ENCODE data around the gene SCRN2.

The SCRN2 gene

DNA sequence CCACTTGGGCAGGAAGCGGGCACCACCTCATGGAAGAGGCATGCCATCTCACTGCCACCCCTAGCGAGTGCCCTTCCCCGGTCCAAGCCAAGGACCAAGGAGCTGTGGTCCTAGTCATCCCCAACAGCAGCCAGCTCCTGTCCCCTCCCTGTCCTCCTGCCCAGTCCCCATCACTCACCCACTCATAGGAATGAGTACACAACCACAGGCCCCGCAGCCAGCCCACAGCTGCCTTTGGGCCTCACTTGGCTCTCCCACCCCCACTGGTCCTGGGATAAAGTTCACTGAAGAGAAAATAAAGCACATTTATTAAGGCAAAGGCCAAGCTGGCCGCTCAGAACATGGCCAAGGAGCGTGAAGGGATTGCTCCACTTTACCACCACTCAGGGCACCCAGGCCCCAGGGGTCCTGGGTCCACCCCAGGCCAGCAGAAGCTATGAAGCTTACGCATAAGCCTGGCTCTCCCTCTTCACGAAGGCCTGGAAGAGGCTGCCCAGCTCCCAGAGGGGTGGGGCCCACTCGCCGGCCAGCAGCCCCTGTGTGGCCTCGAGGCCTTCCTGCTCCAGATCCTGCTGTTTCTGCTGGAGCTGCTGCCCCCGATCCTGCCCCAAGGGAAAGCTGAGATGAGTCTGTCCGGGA is 3.6 kb downstream of the SCRN2 start:
- Histone ChIP-seq H3K4me3 (ENCODE audit: low read depth in 1 of 2, low read length in 2 of 2) (no peak overlapping the region), H3K27me3 (ENCODE audit: control insufficient read depth in 1 of 2, insufficient read depth in 2 of 2, low read length in 2 of 2) (no peaks in the 10 kb centered on the region), H3K9ac (ENCODE audit: low read depth in 1 of 2, low read length in 2 of 2) (no peak overlapping the region), H3K9me3 (ENCODE audit: control insufficient read depth in 1 of 2, low read length in 2 of 2) (no peaks in the 10 kb centered on the region), H3K27ac (ENCODE audit: low read depth, low read length) (no peak overlapping the region), H3K36me3 (ENCODE audit: control insufficient read depth in 1 of 2, insufficient read depth in 2 of 2, low read length in 2 of 2) (peaks cover 16 to 34% of the 10 kb centered on the region in 2 donors), H3K4me1 (ENCODE audit: control insufficient read depth in 1 of 2, insufficient read depth in 2 of 2, low read length in 2 of 2) (peaks cover 25 to 35% of the 10 kb centered on the region in 2 donors)

DNA sequence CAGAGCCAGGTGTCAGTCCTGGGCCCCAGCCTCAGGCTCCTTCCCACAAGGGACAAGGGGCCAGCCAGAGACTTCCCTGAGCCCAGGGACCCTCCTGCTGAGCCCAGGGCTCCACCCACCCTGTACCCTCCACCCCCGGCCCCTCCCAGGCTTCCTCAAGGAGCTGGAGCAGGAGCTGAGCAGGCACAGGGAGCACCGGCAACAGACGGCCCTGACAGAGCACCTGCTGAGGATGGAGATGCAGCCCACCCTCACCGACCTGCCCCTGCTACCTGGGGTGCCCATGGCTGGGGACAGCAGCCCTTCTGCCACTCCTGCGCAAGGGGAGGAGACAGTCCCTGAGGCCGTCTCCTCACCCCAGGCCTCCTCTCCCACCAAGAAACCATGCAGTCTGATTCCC is 4.5 kb downstream of the SCRN2 start:
- Histone ChIP-seq H3K4me3 (ENCODE audit: low read depth in 1 of 2, low read length in 2 of 2) (no peak overlapping the region), H3K9me3 (ENCODE audit: control insufficient read depth in 1 of 2, low read length in 2 of 2) (no peaks in the 10 kb centered on the region), H3K4me1 (ENCODE audit: control insufficient read depth in 1 of 2, insufficient read depth in 2 of 2, low read length in 2 of 2) (peaks cover 26 to 36% of the 10 kb centered on the region in 2 donors), H3K36me3 (ENCODE audit: control insufficient read depth in 1 of 2, insufficient read depth in 2 of 2, low read length in 2 of 2) (peaks cover 16 to 34% of the 10 kb centered on the region in 2 donors), H3K27me3 (ENCODE audit: control insufficient read depth in 1 of 2, insufficient read depth in 2 of 2, low read length in 2 of 2) (no peaks in the 10 kb centered on the region), H3K27ac (ENCODE audit: low read depth, low read length) (no peak overlapping the region), H3K9ac (ENCODE audit: low read depth in 1 of 2, low read length in 2 of 2) (no peak overlapping the region)

DNA sequence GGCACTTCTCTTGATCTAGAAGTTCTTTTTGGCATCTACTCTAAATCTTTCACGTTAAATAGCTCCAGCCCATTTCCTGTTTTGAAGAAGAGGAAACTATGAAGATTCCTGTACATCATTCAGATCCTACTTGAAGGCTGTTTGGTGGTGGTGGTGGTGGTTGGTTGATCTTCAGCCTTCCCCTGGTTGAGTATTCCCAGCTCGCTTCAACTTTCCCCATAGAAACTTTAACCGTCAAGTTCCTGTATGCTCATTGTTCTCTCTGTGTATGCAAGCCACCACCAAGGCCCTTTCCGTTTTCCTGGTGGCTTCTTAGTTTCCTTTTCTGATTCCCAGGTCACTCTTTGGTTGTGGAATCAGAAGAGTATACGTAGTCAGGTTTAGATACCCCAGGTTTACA is 6.3 kb downstream of the SCRN2 start:
- no peak overlapping the region for H3K4me3 ChIP-seq (ENCODE audit: low read depth in 1 of 2, low read length in 2 of 2)
- H3K27ac ChIP-seq (ENCODE audit: low read depth, low read length) = no peak overlapping the region
- H3K27me3 ChIP-seq (ENCODE audit: control insufficient read depth in 1 of 2, insufficient read depth in 2 of 2, low read length in 2 of 2) = no peaks in the 10 kb centered on the region
- H3K4me1 ChIP-seq (ENCODE audit: control insufficient read depth in 1 of 2, insufficient read depth in 2 of 2, low read length in 2 of 2) = peaks cover 25 to 34% of the 10 kb centered on the region in 2 donors
- no peak overlapping the region for H3K9ac ChIP-seq (ENCODE audit: low read depth in 1 of 2, low read length in 2 of 2)
- H3K36me3 ChIP-seq (ENCODE audit: control insufficient read depth in 1 of 2, insufficient read depth in 2 of 2, low read length in 2 of 2) = peaks cover 16 to 34% of the 10 kb centered on the region in 2 donors
- no peaks in the 10 kb centered on the region for H3K9me3 ChIP-seq (ENCODE audit: control insufficient read depth in 1 of 2, low read length in 2 of 2)

DNA sequence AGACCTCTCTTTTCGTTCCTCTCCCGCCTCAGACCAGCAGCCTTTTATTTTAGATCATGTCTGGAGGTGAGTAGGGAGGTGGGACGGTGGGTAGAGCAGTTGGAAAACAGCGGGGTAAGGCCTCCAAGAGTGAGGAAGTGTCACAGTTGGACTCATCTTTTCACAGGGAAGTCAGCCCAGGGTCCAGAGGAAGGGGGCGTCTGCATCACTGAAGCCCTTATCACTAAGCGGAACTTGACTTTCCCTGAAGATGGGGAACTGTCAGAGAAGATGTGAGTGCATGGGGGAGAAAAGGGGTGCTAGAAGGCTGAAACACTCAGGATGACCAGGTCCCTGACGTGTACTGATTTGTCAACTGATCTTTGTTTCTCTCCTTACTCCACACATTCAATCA is 9.1 kb downstream of the SCRN2 start:
- H3K27me3 ChIP-seq (ENCODE audit: control insufficient read depth in 1 of 2, insufficient read depth in 2 of 2, low read length in 2 of 2) = no peaks in the 10 kb centered on the region
- no peak overlapping the region for H3K27ac ChIP-seq (ENCODE audit: low read depth, low read length)

DNA sequence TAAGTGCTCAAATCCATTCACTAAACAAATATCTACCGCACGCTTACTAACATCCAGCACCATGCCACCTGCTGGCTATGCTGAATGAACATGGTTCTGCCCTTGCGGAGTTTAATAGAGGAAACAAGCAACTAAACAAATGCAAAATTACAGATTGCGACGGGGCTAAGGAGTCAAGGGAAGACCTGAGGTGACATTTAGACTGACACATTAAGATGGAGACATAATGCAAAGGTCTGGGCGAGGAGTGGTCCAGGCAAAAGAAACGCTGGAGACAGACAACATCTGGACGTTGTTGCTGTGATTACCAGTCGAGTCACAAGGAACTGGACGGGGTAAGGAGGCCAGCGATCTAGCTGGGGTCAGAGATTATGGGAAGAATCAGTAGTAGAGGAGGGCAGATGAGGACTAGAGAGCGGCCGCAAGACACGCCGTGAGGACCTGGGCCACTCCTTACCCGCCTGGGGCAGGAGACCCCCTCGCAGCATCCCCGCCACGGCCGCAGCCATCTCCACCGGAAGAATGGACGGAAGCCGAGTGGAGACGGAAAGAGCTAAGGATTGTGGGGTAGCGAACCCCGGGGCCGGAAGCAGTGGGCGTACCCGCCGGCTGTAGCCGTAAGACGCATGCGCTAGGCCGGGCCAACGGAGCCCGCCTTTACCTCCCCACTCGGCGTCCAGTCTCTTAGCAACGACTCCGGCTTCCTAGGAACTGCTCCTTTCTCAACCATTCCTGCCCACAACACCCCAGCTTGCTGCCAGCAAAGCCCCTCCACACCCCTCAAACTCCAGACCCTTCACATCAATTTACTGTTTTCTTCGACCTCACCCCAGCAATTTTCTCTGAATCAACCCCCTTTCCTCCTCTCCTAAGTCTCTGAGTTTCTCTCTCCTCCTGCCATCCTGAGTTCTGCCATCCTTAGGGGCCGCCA is 9.8 kb downstream of the SCRN2 start, which contains the start of the genes LRRC46 and MRPL10:
Gene LRRC46 (plus strand): TSS at position 668 of the 931 bp plus-strand sequence. CDS start 320 bp downstream, outside the sequence.
Gene MRPL10 (minus strand): TSS at position 539 of the 931 bp plus-strand sequence. CDS start 30 bp downstream, at position 509.
- H3K4me3 ChIP-seq (ENCODE audit: low read depth in 1 of 2, low read length in 2 of 2) = peak within 1 kb of the TSS; percentile 86 to 97
- peaks cover 19 to 29% of the 10 kb centered on the region in 2 donors for H3K36me3 ChIP-seq (ENCODE audit: control insufficient read depth in 1 of 2, insufficient read depth in 2 of 2, low read length in 2 of 2)
- H3K27ac ChIP-seq (ENCODE audit: low read depth, low read length) = peak within 1 kb of the TSS; percentile 27
- no peaks in the 10 kb centered on the region for H3K27me3 ChIP-seq (ENCODE audit: control insufficient read depth in 1 of 2, insufficient read depth in 2 of 2, low read length in 2 of 2)
- peaks cover 20 to 33% of the 10 kb centered on the region in 2 donors for H3K4me1 ChIP-seq (ENCODE audit: control insufficient read depth in 1 of 2, insufficient read depth in 2 of 2, low read length in 2 of 2)
- H3K9me3 ChIP-seq (ENCODE audit: control insufficient read depth in 1 of 2, low read length in 2 of 2) = no peaks in the 10 kb centered on the region
- peak within 1 kb of the TSS; percentile 70 to 73 for H3K9ac ChIP-seq (ENCODE audit: low read depth in 1 of 2, low read length in 2 of 2)

More for the DNA sequence above, 9.1 kb downstream of the SCRN2 start:
- Histone ChIP-seq H3K9me3 (ENCODE audit: control insufficient read depth in 1 of 2, low read length in 2 of 2) (no peaks in the 10 kb centered on the region), H3K36me3 (ENCODE audit: control insufficient read depth in 1 of 2, insufficient read depth in 2 of 2, low read length in 2 of 2) (peaks cover 13 to 28% of the 10 kb centered on the region in 2 donors), H3K9ac (ENCODE audit: low read depth in 1 of 2, low read length in 2 of 2) (peak overlapping the region; percentile 70), H3K4me1 (ENCODE audit: control insufficient read depth in 1 of 2, insufficient read depth in 2 of 2, low read length in 2 of 2) (peaks cover 20 to 33% of the 10 kb centered on the region in 2 donors), H3K4me3 (ENCODE audit: low read depth in 1 of 2, low read length in 2 of 2) (peak overlapping the region; percentile 86 to 97)

DNA sequence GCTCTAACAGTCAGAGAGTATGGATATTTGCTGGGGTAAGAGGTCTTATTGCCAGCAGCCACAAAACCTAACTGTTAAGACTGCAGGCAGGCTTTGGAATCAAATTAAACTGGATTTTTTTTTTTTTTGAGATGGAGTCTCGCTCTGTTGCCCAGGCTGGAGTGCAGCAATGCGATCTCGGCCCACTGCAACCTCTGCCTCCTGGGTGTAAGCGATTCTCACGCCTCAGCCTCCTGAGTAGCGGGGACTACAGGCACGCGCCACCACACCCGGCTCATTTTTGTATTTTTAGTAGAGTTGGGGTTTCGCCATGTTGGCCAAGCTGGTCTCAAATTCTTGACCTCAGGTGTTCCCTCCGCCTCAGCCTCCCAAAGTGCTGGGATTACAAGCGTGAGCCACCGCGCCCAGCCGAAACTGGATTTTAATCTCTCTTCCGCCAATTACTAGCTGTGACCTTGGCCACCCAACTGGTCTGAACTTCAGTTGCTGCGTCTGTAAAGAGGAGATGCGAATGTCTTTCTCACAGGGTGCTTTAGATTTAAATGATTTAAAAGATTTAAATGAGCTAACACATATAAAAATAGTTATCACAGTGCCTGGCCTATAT is 10.6 kb downstream of the SCRN2 start:
- peak overlapping the region; percentile 27 for H3K27ac ChIP-seq (ENCODE audit: low read depth, low read length)
- H3K36me3 ChIP-seq (ENCODE audit: control insufficient read depth in 1 of 2, insufficient read depth in 2 of 2, low read length in 2 of 2) = peaks cover 14 to 27% of the 10 kb centered on the region in 2 donors
- H3K4me3 ChIP-seq (ENCODE audit: low read depth in 1 of 2, low read length in 2 of 2) = peak overlapping the region; percentile 86 to 97
- no peaks in the 10 kb centered on the region for H3K27me3 ChIP-seq (ENCODE audit: control insufficient read depth in 1 of 2, insufficient read depth in 2 of 2, low read length in 2 of 2)
- peak overlapping the region; percentile 70 to 73 for H3K9ac ChIP-seq (ENCODE audit: low read depth in 1 of 2, low read length in 2 of 2)
- H3K4me1 ChIP-seq (ENCODE audit: control insufficient read depth in 1 of 2, insufficient read depth in 2 of 2, low read length in 2 of 2) = peaks cover 20 to 33% of the 10 kb centered on the region in 2 donors
- H3K9me3 ChIP-seq (ENCODE audit: control insufficient read depth in 1 of 2, low read length in 2 of 2) = no peaks in the 10 kb centered on the region

DNA sequence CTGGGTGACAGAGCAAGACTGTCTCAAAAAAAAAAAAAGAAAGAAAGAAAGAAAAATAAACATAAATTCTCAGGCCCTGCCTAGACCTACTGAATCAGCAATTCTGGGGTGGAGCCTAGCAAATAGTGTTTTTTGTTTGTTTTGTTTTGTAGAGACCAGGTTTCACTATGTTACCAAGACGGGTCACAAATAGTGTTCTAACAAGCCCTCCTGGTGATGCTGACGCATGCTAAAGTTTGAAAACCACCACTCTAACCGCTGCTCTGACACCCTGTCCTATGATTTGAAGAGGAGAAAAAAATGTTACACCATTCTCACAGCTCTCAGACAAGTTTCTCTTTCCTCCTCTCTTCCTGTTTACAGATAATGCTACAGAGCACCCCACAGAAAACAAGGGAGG is 11.2 kb downstream of the SCRN2 start:
- H3K27me3 ChIP-seq (ENCODE audit: control insufficient read depth in 1 of 2, insufficient read depth in 2 of 2, low read length in 2 of 2) = no peaks in the 10 kb centered on the region
- H3K9ac ChIP-seq (ENCODE audit: low read depth in 1 of 2, low read length in 2 of 2) = no peak overlapping the region
- H3K9me3 ChIP-seq (ENCODE audit: control insufficient read depth in 1 of 2, low read length in 2 of 2) = no peaks in the 10 kb centered on the region
- H3K36me3 ChIP-seq (ENCODE audit: control insufficient read depth in 1 of 2, insufficient read depth in 2 of 2, low read length in 2 of 2) = peaks cover 13 to 29% of the 10 kb centered on the region in 2 donors
- H3K4me3 ChIP-seq (ENCODE audit: low read depth in 1 of 2, low read length in 2 of 2) = peak overlapping the region; percentile 86 to 97
- peaks cover 20 to 33% of the 10 kb centered on the region in 2 donors for H3K4me1 ChIP-seq (ENCODE audit: control insufficient read depth in 1 of 2, insufficient read depth in 2 of 2, low read length in 2 of 2)
- H3K27ac ChIP-seq (ENCODE audit: low read depth, low read length) = no peak overlapping the region

DNA sequence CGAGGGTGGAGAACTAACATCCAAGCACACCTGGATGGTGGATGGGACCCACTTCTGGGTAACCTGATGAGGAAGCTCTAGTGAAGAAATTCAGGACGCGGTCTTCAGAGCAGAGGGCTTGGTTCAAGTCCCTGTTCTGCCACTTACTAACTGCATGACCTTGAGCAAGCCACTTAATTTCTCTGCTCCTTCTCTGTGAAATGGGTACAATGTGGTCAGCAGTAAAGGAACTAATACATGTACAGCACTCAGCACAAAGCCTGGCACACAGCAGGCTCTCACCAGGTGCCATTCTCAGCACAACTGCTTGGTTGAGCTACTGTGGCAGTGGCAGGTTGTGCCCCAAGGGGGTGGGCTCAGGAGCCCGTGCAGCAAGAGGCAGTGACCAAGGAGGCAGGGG is 17.6 kb downstream of the SCRN2 start:
- Histone ChIP-seq H3K9ac (ENCODE audit: low read depth in 1 of 2, low read length in 2 of 2) (no peak overlapping the region), H3K36me3 (ENCODE audit: control insufficient read depth in 1 of 2, insufficient read depth in 2 of 2, low read length in 2 of 2) (peaks cover 33 to 56% of the 10 kb centered on the region in 2 donors), H3K9me3 (ENCODE audit: control insufficient read depth in 1 of 2, low read length in 2 of 2) (no peaks in the 10 kb centered on the region), H3K4me3 (ENCODE audit: low read depth in 1 of 2, low read length in 2 of 2) (no peak overlapping the region), H3K27me3 (ENCODE audit: control insufficient read depth in 1 of 2, insufficient read depth in 2 of 2, low read length in 2 of 2) (no peaks in the 10 kb centered on the region), H3K27ac (ENCODE audit: low read depth, low read length) (no peak overlapping the region), H3K4me1 (ENCODE audit: control insufficient read depth in 1 of 2, insufficient read depth in 2 of 2, low read length in 2 of 2) (peaks cover 22 to 35% of the 10 kb centered on the region in 2 donors)

DNA sequence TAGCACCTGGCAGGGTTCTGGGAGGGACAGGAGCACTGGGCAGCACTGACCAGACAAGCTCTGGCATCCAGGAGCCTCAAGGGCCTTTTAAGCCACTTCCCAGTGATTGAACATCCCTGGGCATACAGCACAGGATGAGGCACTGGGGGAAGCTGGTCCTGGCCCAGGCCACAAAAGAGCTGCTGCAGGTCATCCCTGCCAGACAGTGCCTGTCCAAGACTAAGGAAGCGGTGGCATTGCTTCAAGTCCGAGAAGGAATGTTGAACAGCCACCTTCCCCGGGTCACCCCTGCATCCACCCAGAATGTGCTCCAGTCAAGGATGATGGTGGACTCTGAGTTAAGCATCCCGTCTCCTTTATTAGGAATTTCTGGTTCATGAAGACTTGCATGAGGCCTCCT is 18.3 kb downstream of the SCRN2 start:
- Histone ChIP-seq H3K9me3 (ENCODE audit: control insufficient read depth in 1 of 2, low read length in 2 of 2) (no peaks in the 10 kb centered on the region), H3K4me1 (ENCODE audit: control insufficient read depth in 1 of 2, insufficient read depth in 2 of 2, low read length in 2 of 2) (peaks cover 22 to 35% of the 10 kb centered on the region in 2 donors), H3K36me3 (ENCODE audit: control insufficient read depth in 1 of 2, insufficient read depth in 2 of 2, low read length in 2 of 2) (peaks cover 41 to 57% of the 10 kb centered on the region in 2 donors), H3K9ac (ENCODE audit: low read depth in 1 of 2, low read length in 2 of 2) (no peak overlapping the region), H3K4me3 (ENCODE audit: low read depth in 1 of 2, low read length in 2 of 2) (no peak overlapping the region), H3K27ac (ENCODE audit: low read depth, low read length) (no peak overlapping the region), H3K27me3 (ENCODE audit: control insufficient read depth in 1 of 2, insufficient read depth in 2 of 2, low read length in 2 of 2) (no peaks in the 10 kb centered on the region)

Data from duodenal mucosa (tissue), 2 donors.